SK-N-SH (cell line): Measurements from ENCODE around the gene CADM1. TPM values are rescaled to one million over a fixed set of nuclear protein-coding genes. Genes with fewer than 3 reads are reported as not detected.

Source experiments
- CTCF ChIA-PET: fragments of 300-600, 350-600 bp; formaldehyde crosslinking; extraction: SDS; loops from one replicate; lab custom pipeline; 2021; lab: Yijun Ruan, JAX
- POLR2A ChIA-PET: fragments of 350-600 bp; sonication (Branson Sonifier 250); formaldehyde crosslinking; extraction: SDS; loops from one replicate; lab custom pipeline; 2020; ENCODE audit warnings: antibody characterized with exemption, inconsistent platforms; lab: Yijun Ruan, JAX
- DNase-seq: peaks from one replicate; pipeline ENCODE4 v3.0.0; 2012
- H2AFZ ChIP-seq: fragments of 200-600 bp; sonication (generic); 2 replicates; pipeline ENCODE4 v1.8.1; 2016; ENCODE audit warnings: antibody characterized with exemption, mild to moderate bottlenecking, low read depth
- H3F3A ChIP-seq: fragments of 200-600 bp; sonication (generic); replicated peaks from 2 replicates; pipeline ENCODE3; 2016; ENCODE audit warnings: antibody characterized with exemption, mild to moderate bottlenecking; ENCODE audit not compliant: insufficient read depth
- H3K27ac ChIP-seq, 2 experiments: fragments of 200-500 bp in 1 of 2; fragments of 200-600 bp in 1 of 2; sonication (Bioruptor generic) in 1 of 2; sonication (generic), shearing (Covaris generic) in 1 of 2; 2 replicates each; pipeline versions ENCODE4 v1.5.1 to v1.6.1; 2014 to 2016; ENCODE audit warnings: low read depth in 2 of 2, inconsistent platforms in 1 of 2, low read length in 1 of 2, mild to moderate bottlenecking in 1 of 2, mixed read lengths in 1 of 2
- H3K27me3 ChIP-seq: fragments of 200-600 bp; sonication (generic), shearing (Covaris generic); 2 replicates; pipeline ENCODE4 v1.6.1; 2016; ENCODE audit warnings: mixed run types; ENCODE audit not compliant: insufficient read depth
- H3K36me3 ChIP-seq, 2 experiments: fragments of 200-500 bp in 1 of 2; fragments of 200-600 bp in 1 of 2; sonication (Bioruptor generic) in 1 of 2; sonication (generic) in 1 of 2; replicated peaks in 1 of 2; 2 replicates each; pipeline versions ENCODE3 to v1.5.1; 2014 to 2016; ENCODE audit warnings: low read length in 1 of 2, mild to moderate bottlenecking in 1 of 2; ENCODE audit not compliant: insufficient read depth in 2 of 2, control insufficient read depth in 1 of 2
- H3K4me1 ChIP-seq, 2 experiments: fragments of 200-500 bp in 1 of 2; fragments of 200-600 bp in 1 of 2; sonication (Bioruptor generic) in 1 of 2; sonication (generic), shearing (Covaris generic) in 1 of 2; 2 replicates each; pipeline versions ENCODE4 v1.5.1 to v1.6.1; 2014 to 2016; ENCODE audit warnings: low read depth in 1 of 2, low read length in 1 of 2, mixed run types in 1 of 2; ENCODE audit not compliant: insufficient read depth in 2 of 2, control insufficient read depth in 1 of 2
- H3K4me2 ChIP-seq: fragments of 200-600 bp; sonication (generic), shearing (Covaris generic); 2 replicates; pipeline ENCODE4 v1.6.1; 2017; ENCODE audit warnings: mixed run types
- H3K4me3 ChIP-seq, 2 experiments: fragments of 200-500 bp in 1 of 2; fragments of 200-600 bp in 1 of 2; sonication (Bioruptor generic) in 1 of 2; sonication (generic), shearing (Covaris generic) in 1 of 2; 2 replicates each; pipeline versions ENCODE4 v1.5.1 to v1.8.1; 2014 to 2016; ENCODE audit warnings: low read depth in 2 of 2, inconsistent platforms in 1 of 2, low read length in 1 of 2, mild to moderate bottlenecking in 1 of 2, mixed read lengths in 1 of 2, moderate library complexity in 1 of 2
- H3K79me2 ChIP-seq: fragments of 200-600 bp; sonication (generic); 2 replicates; pipeline ENCODE4 v1.8.1; 2017; ENCODE audit warnings: mild to moderate bottlenecking; ENCODE audit not compliant: insufficient read depth
- H3K9ac ChIP-seq: fragments of 200-600 bp; sonication (generic); 2 replicates; pipeline ENCODE4 v1.6.1; 2017; ENCODE audit warnings: mixed run types
- H3K9me2 ChIP-seq: fragments of 200-600 bp; sonication (generic); 2 replicates; pipeline ENCODE4 v1.6.1; 2017; ENCODE audit warnings: mixed run types
- H3K9me3 ChIP-seq: fragments of 200-600 bp; sonication (generic); 2 replicates; pipeline ENCODE4 v1.6.1; 2017; ENCODE audit warnings: mixed run types, mild to moderate bottlenecking, moderate library complexity
- H4K20me1 ChIP-seq: fragments of 200-600 bp; sonication (generic); 2 replicates; pipeline ENCODE4 v1.6.1; 2017; ENCODE audit warnings: mild to moderate bottlenecking, mixed run types; ENCODE audit not compliant: insufficient read depth
- CHD2 ChIP-seq: fragments of 150-350 bp; IDR thresholded peaks from 2 replicates; pipeline ENCODE4 v1.6.1; 2018; ENCODE audit warnings: low read length; ENCODE audit not compliant: partially characterized antibody
- ELF1 ChIP-seq: IDR thresholded peaks from 2 replicates; pipeline ENCODE4 v1.4.0; 2012
- FOXJ3 ChIP-seq: sonication (generic); formaldehyde crosslinking; IDR thresholded peaks from 2 replicates; pipeline ENCODE4 v1.5.1; 2020; ENCODE audit warnings: mild to moderate bottlenecking, missing genetic modification reagents
- GABPA ChIP-seq: IDR thresholded peaks from 2 replicates; pipeline ENCODE4 v1.4.0; 2012; ENCODE audit warnings: low read depth, mild to moderate bottlenecking
- IRF3 ChIP-seq: fragments of 150-350 bp; IDR thresholded peaks from 2 replicates; pipeline ENCODE4 v1.6.1; 2016; ENCODE audit warnings: mild to moderate bottlenecking, low read depth, low read length
- JUND ChIP-seq: IDR thresholded peaks from 2 replicates; pipeline ENCODE4 v1.4.0; 2012
- MEF2A ChIP-seq: IDR thresholded peaks from 2 replicates; pipeline ENCODE4 v1.4.0; 2012; ENCODE audit warnings: low read depth, borderline replicate concordance
- NRF1 ChIP-seq: IDR thresholded peaks from 2 replicates; pipeline ENCODE4 v1.6.1; 2012; ENCODE audit warnings: low read depth, mild to moderate bottlenecking, low read length
- PBX3 ChIP-seq: IDR thresholded peaks from 2 replicates; pipeline ENCODE4; 2012
- RCOR1 ChIP-seq: fragments of 150-350 bp; IDR thresholded peaks from 2 replicates; pipeline ENCODE4 v1.6.1; 2017; ENCODE audit warnings: antibody characterized with exemption, low read length
- REST ChIP-seq: IDR thresholded peaks from 2 replicates; pipeline ENCODE4 v1.6.1; 2012; ENCODE audit warnings: mild to moderate bottlenecking, low read depth, low read length, moderate library complexity
- TEAD4 ChIP-seq: IDR thresholded peaks from 2 replicates; pipeline ENCODE4 v1.4.0; 2012; ENCODE audit warnings: mild to moderate bottlenecking, borderline replicate concordance; ENCODE audit not compliant: insufficient read depth
- ZBTB33 ChIP-seq: IDR thresholded peaks from 2 replicates; pipeline ENCODE4 v1.4.0; 2012; ENCODE audit warnings: low read depth, borderline replicate concordance
- WGBS: methylation state at CpG from one replicate; pipeline ENCODE4 v1.1.6; 2017; ENCODE audit warnings: low lambda C conversion rate; 5-methylcytosine and 5-hydroxymethylcytosine counted together
- polyA plus RNA-seq, 3 experiments: library from polyadenylated mRNA; depleted of rRNA; stranded (reverse); fragments of >200 nt; gene quantifications; 2 replicates each; pipeline ENCODE4 v1.2.3, GENCODE V29; 2012

Gene CADM1
- polyA plus RNA-seq, 1 of the 3 experiments (the other 2 are of a cell fraction): 7.9 TPM

- no peak overlapping the region for H3K4me2 ChIP-seq
- no peak overlapping the region for H3K4me3 ChIP-seq
- no peaks in the 10 kb centered on the region for H4K20me1 ChIP-seq
- H3K79me2 ChIP-seq: no peaks in the 10 kb centered on the region
- CTCF ChIA-PET: interaction anchor here (0.8 to 1.1 kb wide), 2 partner anchors 10 to 27 kb away, joined by 4 read pairs; no protein-coding TSS in a partner anchor
- POLR2A ChIA-PET: no interaction called here
- H3K9me2 ChIP-seq: no peaks in the 10 kb centered on the region
- H3K9ac ChIP-seq: no peak overlapping the region
- DNase-seq: no peak
- peaks cover 0 to 25% of the 10 kb centered on the region in 2 experiments; a peak in 2 of 4 replicates for H3K4me1 ChIP-seq
- no peaks in the 10 kb centered on the region for H3F3A ChIP-seq
- 74% methylated on average over 7 of the region's 7 CpGs for WGBS
- H3K36me3 ChIP-seq: no peaks in the 10 kb centered on the region
- TF ChIP-seq REST: no peak
- no peak for TF ChIP-seq MEF2A
- no peak for TF ChIP-seq GABPA
- TF ChIP-seq RCOR1: no peak
- no peak for TF ChIP-seq FOXJ3 (CRISPR knock-in tag)
- TF ChIP-seq IRF3: no peak
- TF ChIP-seq ELF1: no peak
- no peak for TF ChIP-seq PBX3
- TF ChIP-seq JUND: no peak
- TF ChIP-seq NRF1: no peak
- no peak for TF ChIP-seq TEAD4
- no peak for TF ChIP-seq ZBTB33
- TF ChIP-seq CHD2: no peak
- no peak overlapping the region for H3K27ac ChIP-seq
- no peaks in the 10 kb centered on the region for H3K27me3 ChIP-seq
- H2AFZ ChIP-seq: no peak overlapping the region
- no peaks in the 10 kb centered on the region for H3K9me3 ChIP-seq
Observed at GRCh38 chr11:115423728-115424459, 80.3 kb downstream of the CADM1 start.
